Kidney epithelial cell (primary cell): ENCODE data around the gene ERLIN1. TPM values are rescaled to one million over a fixed set of nuclear protein-coding genes. Genes with fewer than 3 reads are reported as not detected.

Experiments used
- DNase-seq: peaks from one replicate; pipeline ENCODE4 v3.0.0-alpha.2; 2010; ENCODE audit warnings: low read depth
- H3K27me3 ChIP-seq: 2 replicates; pipeline ENCODE4 v1.6.0; 2011; ENCODE audit warnings: low read length; ENCODE audit not compliant: control insufficient read depth, insufficient read depth
- H3K36me3 ChIP-seq: 2 replicates; pipeline ENCODE4 v1.5.1; 2011; ENCODE audit warnings: low read length; ENCODE audit not compliant: control insufficient read depth, insufficient read depth
- H3K4me3 ChIP-seq: 2 replicates; pipeline ENCODE4 v1.5.1; 2011; ENCODE audit warnings: low read depth, mild to moderate bottlenecking, control low read depth, low read length
- CTCF ChIP-seq: IDR thresholded peaks from 2 replicates; pipeline ENCODE4 v1.5.1; 2011; ENCODE audit warnings: mild to moderate bottlenecking, moderate library complexity, low read length, control low read depth, inconsistent platforms; ENCODE audit not compliant: insufficient read depth, poor library complexity, severe bottlenecking
- total RNA-seq: library from RNA; depleted of rRNA; stranded (reverse); fragments of >200 nt; gene quantifications from 2 replicates; pipeline ENCODE4 v1.2.3, GENCODE V29; 2015

Gene ERLIN1
- total RNA-seq, 1 donor from 2014 or later = 17.7 TPM

DNA sequence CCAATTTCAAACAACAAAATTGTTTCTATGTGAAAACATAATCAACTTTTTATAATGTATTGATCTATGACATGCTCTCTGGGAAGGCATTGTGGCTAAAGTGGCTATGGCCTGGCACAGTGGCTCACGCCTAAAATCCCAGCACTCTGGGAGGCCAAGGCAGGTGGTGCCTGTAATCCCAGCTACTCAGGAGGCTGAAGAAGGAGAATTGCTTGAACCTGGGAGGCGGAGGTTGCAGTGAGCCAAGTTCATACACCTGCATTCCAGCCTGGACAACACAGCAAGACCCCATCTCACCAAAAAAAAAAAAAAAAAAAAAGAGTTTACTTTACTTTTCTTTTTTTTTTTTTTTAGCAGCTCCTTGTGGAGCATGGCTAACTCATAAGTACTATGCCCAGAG is 65.3 kb downstream of the ERLIN1 start:
- no peak overlapping the region for H3K4me3 ChIP-seq
- no peak for DNase-seq
- H3K27me3 ChIP-seq = no peaks in the 10 kb centered on the region
- no peak for TF ChIP-seq CTCF
- no peaks in the 10 kb centered on the region for H3K36me3 ChIP-seq

DNA sequence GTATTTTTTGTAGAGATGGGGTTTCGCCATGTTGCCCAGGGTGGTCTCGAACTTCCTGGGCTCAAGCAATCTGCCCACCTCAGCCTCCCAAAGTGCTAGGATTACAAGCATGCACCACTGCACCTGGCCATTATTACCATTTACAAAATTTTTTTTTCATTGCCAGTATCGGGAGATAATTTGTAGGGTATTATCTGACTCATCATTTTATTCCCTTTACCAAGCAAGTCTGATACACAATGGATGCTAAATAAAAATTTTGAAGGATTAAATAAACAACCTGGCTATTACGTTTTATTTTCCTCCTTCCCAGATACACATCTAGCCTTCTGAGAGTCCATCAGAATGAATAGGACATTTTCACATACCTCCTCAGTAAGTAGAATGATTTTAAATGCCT is 66.1 kb downstream of the ERLIN1 start:
- DNase-seq = no peak
- Histone ChIP-seq H3K36me3 (no peaks in the 10 kb centered on the region), H3K4me3 (no peak overlapping the region), H3K27me3 (peaks cover 2% of the 10 kb centered on the region)
- TF ChIP-seq CTCF = no peak

DNA sequence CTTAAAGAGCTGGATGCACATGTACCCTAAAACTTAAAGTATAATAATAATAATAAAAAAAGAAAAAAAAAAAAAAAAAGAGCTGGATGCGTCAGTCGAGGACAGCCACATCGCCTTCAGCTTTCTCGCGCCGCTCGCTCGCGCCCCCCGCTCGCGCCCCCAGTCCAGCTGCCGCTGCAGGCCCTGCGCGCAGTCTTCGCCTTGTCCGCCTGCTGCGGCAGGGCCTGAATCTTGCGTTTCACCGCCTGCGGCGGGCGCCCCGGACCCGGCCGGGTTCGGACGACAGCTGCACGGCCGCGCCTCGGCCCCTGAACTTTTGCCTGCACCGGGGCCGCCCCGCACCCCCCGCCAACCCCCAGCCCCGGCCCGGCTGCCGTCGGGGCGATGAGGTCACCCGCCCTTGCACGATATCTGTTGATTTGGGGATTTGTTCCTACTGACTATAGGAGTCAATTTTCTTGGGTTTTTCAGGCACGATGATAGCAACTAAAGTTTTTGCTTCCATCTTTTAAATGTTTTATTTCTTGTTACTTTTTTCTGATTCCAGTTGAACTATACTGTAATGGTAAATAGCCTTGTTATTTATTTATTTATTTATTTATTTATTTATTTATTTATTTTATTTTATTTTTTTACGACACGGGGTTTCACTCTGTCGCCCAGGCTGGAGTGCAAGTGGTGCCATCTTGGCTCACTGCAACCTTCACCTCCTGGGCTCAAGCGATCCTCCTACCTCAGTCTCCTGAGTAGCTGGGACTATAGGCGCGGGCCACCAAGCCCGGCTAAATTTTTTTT is 70.7 kb downstream of the ERLIN1 start:
- Histone ChIP-seq H3K4me3 (peak overlapping the region; percentile 10), H3K36me3 (no peaks in the 10 kb centered on the region), H3K27me3 (peaks cover 2% of the 10 kb centered on the region)
- no peak for DNase-seq
- no peak for TF ChIP-seq CTCF

- Histone ChIP-seq H3K4me3 (no peak overlapping the region), H3K36me3 (no peaks in the 10 kb centered on the region), H3K27me3 (peaks cover 2% of the 10 kb centered on the region)
- no peak for TF ChIP-seq CTCF
- DNase-seq = no peak
Measured at GRCh38 chr10:100114460-100114859, 71.4 kb downstream of the ERLIN1 start.

- Histone ChIP-seq H3K27me3 (no peaks in the 10 kb centered on the region), H3K4me3 (no peak overlapping the region)
- DNase-seq = no peak
Measured at GRCh38 chr10:100109670-100110069, 76.2 kb downstream of the ERLIN1 start.

More at GRCh38 chr10:100109670-100110069, 76.2 kb downstream of the ERLIN1 start:
- TF ChIP-seq CTCF = no peak
- H3K36me3 ChIP-seq = no peaks in the 10 kb centered on the region
